GM12872 (cell line): ENCODE results near the gene PRELID2.

Source experiments
- TF ChIP-seq, protein P1 (sequence below): IDR thresholded peaks from 3 replicates; pipeline ENCODE4 v1.5.1; 2011; ENCODE audit warnings: low read depth, mild to moderate bottlenecking, low read length, moderate library complexity; ENCODE audit not compliant: insufficient read depth

PRELID2 gene

DNA sequence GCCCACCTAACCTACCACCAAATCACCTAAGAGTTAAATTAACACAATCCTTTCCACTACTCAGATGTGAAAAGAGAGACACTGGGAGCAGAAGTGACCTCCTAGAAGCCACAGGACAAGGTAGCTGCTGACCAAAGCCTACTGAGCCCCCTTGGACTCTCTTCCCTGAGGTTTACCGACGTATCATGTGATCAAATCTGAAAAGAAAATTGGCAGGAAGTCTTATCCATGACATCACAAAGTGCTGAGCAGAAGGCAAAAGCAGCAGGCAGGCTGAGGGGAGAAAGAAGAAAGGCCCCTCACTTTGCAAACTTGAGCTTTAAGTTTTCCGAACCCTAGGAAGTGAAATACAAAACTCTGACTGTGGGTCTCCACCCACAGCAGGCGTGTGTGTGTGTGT, 11.1 kb downstream of the PRELID2 start:
- TF ChIP-seq, protein P1, sequence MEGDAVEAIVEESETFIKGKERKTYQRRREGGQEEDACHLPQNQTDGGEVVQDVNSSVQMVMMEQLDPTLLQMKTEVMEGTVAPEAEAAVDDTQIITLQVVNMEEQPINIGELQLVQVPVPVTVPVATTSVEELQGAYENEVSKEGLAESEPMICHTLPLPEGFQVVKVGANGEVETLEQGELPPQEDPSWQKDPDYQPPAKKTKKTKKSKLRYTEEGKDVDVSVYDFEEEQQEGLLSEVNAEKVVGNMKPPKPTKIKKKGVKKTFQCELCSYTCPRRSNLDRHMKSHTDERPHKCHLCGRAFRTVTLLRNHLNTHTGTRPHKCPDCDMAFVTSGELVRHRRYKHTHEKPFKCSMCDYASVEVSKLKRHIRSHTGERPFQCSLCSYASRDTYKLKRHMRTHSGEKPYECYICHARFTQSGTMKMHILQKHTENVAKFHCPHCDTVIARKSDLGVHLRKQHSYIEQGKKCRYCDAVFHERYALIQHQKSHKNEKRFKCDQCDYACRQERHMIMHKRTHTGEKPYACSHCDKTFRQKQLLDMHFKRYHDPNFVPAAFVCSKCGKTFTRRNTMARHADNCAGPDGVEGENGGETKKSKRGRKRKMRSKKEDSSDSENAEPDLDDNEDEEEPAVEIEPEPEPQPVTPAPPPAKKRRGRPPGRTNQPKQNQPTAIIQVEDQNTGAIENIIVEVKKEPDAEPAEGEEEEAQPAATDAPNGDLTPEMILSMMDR: no peak

DNA sequence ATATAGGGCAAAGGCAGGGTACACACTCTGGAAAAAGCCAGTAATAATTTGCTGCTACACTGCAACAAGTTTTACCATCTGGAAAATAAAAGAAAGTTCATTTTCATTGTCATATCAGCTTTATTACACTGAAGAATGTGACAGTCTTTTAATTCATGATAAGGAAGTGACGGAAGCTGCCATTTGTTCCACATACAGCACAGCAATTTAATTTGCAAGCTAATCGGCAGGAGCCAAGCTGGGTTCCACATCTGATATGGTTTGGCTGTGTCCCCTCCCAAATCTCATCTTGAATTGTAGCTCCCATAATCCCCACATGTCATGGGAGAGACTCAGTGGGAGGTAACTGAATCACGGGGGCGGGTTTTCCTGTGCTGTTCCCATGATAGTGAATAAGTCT, 16.5 kb downstream of the PRELID2 start:
- TF ChIP-seq, protein P1: no peak

DNA sequence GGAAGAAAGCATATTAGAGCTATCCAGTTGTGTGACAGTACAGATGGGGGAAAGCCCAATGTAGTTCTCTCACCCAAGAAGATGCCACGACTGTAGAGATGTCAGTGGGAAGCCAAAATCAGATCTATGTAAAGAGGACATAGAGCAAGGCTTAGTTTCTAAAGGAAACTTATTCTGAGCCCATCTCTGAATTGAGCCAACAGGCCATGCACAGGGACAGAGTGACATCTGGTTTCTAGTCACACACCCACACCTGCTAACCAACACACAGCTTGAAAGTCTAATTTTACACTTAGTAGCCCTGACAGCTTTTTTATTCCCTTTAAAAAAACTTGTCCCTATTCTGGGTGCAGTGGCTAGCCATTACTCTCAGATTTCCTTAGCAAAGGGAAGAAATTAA, 22.3 kb downstream of the PRELID2 start:
- TF ChIP-seq, protein P1: no peak

- TF ChIP-seq, protein P1: no peak
These were observed 23.1 kb downstream of the PRELID2 start for GRCh38 chr5:145811834-145812625.

GRCh38 chr5:145806923-145807322, 28.2 kb downstream of the PRELID2 start:
- TF ChIP-seq, protein P1: no peak

GRCh38 chr5:145805819-145806218, 29.3 kb downstream of the PRELID2 start:
- TF ChIP-seq, protein P1: no peak

DNA sequence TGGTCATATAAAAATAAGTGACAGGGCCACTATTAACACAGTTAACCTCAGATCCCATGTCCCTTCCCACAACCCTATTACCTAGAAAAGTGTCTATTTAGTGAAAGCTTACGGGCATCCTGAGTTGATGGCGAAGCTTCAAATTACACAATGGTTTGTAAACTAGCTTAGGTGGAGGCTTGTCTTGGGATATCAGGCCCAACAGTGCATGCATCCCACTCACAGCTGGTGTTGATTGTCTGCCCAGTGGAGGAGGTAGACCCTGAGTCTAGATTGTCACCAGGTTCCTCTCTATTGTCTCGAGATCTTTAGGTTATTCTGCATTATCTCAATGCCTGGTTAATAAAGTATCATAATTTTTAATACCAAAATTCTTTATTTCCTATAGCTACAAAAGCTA, 30.4 kb downstream of the PRELID2 start:
- TF ChIP-seq, protein P1: no peak
